Prostate gland (tissue), 2 donors: ENCODE data around the gene ABCB8. TPM values are rescaled to one million over a fixed set of nuclear protein-coding genes. Genes with fewer than 3 reads are reported as not detected.

Source experiments
- DNase-seq: peaks from one replicate; pipeline ENCODE4 v3.0.0-alpha.2; 2019; ENCODE audit warnings: low spot score
- H3K27ac ChIP-seq, 2 donors: fragments of 200-600 bp; sonication (generic); 2 replicates each; pipeline ENCODE4 v1.5.1; 2017 to 2019
- H3K27me3 ChIP-seq: fragments of 200-600 bp; sonication (generic); replicated peaks from 2 replicates; pipeline ENCODE4 v1.5.1; 2019; ENCODE audit not compliant: insufficient read depth
- H3K36me3 ChIP-seq, 2 donors: fragments of 200-600 bp; sonication (generic); 1 replicate in 1 of 2; 2 replicates in 1 of 2; pipeline versions ENCODE4 v1.5.1 to v1.8.1; 2017 to 2019
- H3K4me1 ChIP-seq: fragments of 200-600 bp; sonication (generic); replicated peaks from 2 replicates; pipeline ENCODE4 v1.5.1; 2019
- H3K4me3 ChIP-seq, 2 donors: fragments of 200-600 bp; sonication (generic); 2 replicates each; pipeline ENCODE4 v1.5.1; 2017 to 2019
- H3K9me3 ChIP-seq: fragments of 200-600 bp; sonication (generic); 2 replicates; pipeline ENCODE4 v1.5.1; 2017
- POLR2A ChIP-seq: fragments of 450-650 bp; IDR thresholded peaks from one replicate; pipeline ENCODE4 v1.6.1; 2016; ENCODE audit warnings: antibody characterized with exemption, mild to moderate bottlenecking
- POLR2AphosphoS5 ChIP-seq: sonication (generic); formaldehyde crosslinking; IDR thresholded peaks from one replicate; pipeline ENCODE4 v1.6.1; 2017; ENCODE audit warnings: antibody characterized with exemption
- WGBS: methylation state at CpG from one replicate; pipeline ENCODE4 v1.1.5; 2018; 5-methylcytosine and 5-hydroxymethylcytosine counted together
- intact Hi-C: fragments of 100-400 bp; cut with DNase I; formaldehyde crosslinking; loops from one replicate; pipeline ENCODE4 v1.14.2; 2022
- total RNA-seq, 2 donors: library from RNA; depleted of rRNA; stranded (reverse); fragments of >200 nt; gene quantifications; one replicate each; pipeline ENCODE4 v1.1.0, GENCODE V29; 2016
- TF ChIP-seq, protein P1 (sequence below), 4 experiments: fragments of 200-600 bp in 2 of 4; fragments of 450-650 bp in 2 of 4; sonication (generic) in 2 of 4; IDR thresholded peaks; 1 replicate in 3 of 4; 2 replicates in 1 of 4; pipeline ENCODE4 v1.5.1; 2016 to 2019; ENCODE audit warnings: antibody characterized with exemption in 4 of 4, mild to moderate bottlenecking in 2 of 4, moderate library complexity in 2 of 4

Gene ABCB8
- total RNA-seq, 2 donors from 2014 or later = 26.4 to 50.6 TPM

DNA sequence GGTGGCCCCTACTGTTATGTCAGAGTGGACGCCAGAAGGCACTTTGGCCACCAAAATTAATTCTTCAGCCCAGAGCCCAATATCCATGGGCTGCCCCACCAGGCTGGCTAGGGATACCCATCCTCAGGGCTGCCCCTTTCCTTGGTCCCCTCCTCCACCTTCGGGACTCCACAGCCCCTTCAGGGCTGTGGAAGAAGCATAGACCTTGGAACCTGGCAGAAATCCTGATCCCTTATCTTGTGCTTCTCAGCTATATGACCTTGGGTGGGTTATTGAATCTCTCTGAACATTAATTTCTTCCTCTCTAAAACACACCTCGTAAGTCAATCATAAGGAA, 55.5 kb downstream of the ABCB8 start:
- intact Hi-C loops = loop anchor here (2.0 to 10.0 kb wide), 2 partner anchors 25 to 119 kb away; partner anchors contain the start of gene SLC4A2
- Histone ChIP-seq H3K27me3 (no peaks in the 10 kb centered on the region), H3K4me1 (peaks cover 39% of the 10 kb centered on the region), H3K9me3 (no peaks in the 10 kb centered on the region), H3K36me3 (no peaks in the 10 kb centered on the region), H3K4me3 (peak overlapping the region; percentile 77 to 91), H3K27ac (peak overlapping the region in 1 of 2 donors; percentile 90)
- 34% methylated on average over 3 of the region's 3 CpGs for WGBS
- DNase-seq = no peak
- TF ChIP-seq POLR2AphosphoS5 (no peak), POLR2A (no peak)
- TF ChIP-seq, protein P1, sequence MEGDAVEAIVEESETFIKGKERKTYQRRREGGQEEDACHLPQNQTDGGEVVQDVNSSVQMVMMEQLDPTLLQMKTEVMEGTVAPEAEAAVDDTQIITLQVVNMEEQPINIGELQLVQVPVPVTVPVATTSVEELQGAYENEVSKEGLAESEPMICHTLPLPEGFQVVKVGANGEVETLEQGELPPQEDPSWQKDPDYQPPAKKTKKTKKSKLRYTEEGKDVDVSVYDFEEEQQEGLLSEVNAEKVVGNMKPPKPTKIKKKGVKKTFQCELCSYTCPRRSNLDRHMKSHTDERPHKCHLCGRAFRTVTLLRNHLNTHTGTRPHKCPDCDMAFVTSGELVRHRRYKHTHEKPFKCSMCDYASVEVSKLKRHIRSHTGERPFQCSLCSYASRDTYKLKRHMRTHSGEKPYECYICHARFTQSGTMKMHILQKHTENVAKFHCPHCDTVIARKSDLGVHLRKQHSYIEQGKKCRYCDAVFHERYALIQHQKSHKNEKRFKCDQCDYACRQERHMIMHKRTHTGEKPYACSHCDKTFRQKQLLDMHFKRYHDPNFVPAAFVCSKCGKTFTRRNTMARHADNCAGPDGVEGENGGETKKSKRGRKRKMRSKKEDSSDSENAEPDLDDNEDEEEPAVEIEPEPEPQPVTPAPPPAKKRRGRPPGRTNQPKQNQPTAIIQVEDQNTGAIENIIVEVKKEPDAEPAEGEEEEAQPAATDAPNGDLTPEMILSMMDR (IDR thresholded peaks at IDR 0.05) = no peak

DNA sequence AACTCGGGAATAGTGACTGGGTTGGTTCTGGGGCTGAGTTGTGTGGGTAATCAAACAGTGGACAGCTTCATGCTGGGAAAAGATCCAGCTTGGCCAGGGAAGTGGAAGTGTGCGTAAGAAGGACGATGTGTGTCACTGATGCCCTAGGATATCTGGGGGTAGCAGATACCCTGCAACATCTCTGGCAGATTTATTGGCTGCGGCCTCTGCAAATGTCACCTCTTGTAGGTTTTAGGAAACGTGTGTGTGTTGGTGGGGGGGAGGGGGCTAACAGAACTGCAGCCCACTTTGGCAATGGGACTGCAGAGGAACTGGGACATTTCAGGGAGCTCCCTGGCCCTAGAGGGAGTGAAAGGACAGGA, 57.1 kb downstream of the ABCB8 start:
- no peak overlapping the region for H3K4me3 ChIP-seq
- H3K27ac ChIP-seq = peak overlapping the region; percentile 74 to 90

DNA sequence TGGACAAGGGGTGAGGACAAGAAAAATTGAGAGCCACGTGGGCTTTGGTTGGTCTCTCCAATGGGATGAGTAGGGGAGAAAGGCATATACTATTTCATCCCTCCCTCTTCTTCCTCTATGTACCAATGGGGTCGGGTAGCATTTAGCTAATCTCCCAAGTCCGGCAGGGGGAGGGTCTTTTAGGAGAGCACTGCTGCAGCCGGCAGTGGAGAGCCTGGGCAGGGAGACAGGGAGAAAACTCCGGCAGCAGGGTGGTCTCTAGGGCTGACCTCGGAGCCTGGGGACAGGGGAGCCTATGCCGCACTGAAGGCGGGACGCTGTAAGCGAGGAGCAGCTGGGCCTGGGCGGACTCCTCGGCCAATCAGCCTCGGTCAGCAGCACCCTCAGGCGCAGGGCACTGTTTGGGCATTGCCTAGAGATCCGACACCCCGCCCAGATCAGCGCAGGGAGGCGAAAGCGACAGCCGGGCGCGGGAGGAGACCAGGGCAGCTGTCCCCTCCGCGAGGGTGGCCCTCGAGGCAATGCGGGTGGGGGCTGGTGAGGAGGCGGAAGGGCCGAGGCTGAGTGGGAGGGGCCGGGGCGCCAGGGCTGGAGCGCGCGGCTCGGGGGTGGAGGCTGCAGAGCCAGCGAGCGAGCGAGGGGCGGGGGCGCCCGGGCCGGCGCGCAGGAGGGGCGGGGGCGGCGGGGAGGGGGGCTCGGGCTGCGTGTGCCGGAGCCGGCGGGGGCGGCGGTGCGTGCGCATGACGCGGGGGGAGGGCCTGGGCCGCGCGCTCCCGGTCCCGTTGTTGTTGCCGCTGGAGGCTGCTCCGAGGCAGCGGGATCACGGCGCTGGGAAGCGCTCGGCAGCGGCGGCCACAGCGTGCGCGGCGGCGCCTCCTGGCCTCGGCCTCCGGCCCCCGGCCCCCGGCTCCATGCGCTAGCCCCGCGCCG, 57.7 kb downstream of the ABCB8 start, which contains the start of gene AGAP3:
AGAP3 (plus strand) TSS at position 785 of the 930 bp plus-strand sequence. CDS start 267 bp downstream, outside the sequence.
- intact Hi-C loops = loop anchor here (10.0 kb wide), 1 partner anchor 121 kb away; no protein-coding TSS in a partner anchor
- H3K4me3 ChIP-seq = peak within 1 kb of the TSS; percentile 61 to 80
- H3K27ac ChIP-seq = peak within 1 kb of the TSS; percentile 83 to 90
- no peaks in the 10 kb centered on the region for H3K27me3 ChIP-seq
- no peaks in the 10 kb centered on the region for H3K9me3 ChIP-seq
- DNase-seq = peak; percentile 87
- TF ChIP-seq POLR2A (peak; percentile 76), POLR2AphosphoS5 (peak; percentile 54)
- TF ChIP-seq, protein P1 (IDR thresholded peaks at IDR 0.05) = no peak
- peaks cover 35% of the 10 kb centered on the region for H3K4me1 ChIP-seq
- H3K36me3 ChIP-seq = no peaks in the 10 kb centered on the region
- 2% methylated on average over 32 of the region's 84 CpGs for WGBS

More for the DNA sequence above, 57.1 kb downstream of the ABCB8 start:
- H3K27me3 ChIP-seq = no peaks in the 10 kb centered on the region
- WGBS = 19% methylated on average over 5 of the region's 5 CpGs
- intact Hi-C loops = loop anchor here (10.0 kb wide), 1 partner anchor 121 kb away; no protein-coding TSS in a partner anchor
- no peak for DNase-seq
- no peaks in the 10 kb centered on the region for H3K36me3 ChIP-seq
- H3K9me3 ChIP-seq = no peaks in the 10 kb centered on the region
- TF ChIP-seq POLR2A = no peak
- TF ChIP-seq, protein P1 (IDR thresholded peaks at IDR 0.05) = no peak
- TF ChIP-seq POLR2AphosphoS5 = no peak
- H3K4me1 ChIP-seq = peaks cover 37% of the 10 kb centered on the region

DNA sequence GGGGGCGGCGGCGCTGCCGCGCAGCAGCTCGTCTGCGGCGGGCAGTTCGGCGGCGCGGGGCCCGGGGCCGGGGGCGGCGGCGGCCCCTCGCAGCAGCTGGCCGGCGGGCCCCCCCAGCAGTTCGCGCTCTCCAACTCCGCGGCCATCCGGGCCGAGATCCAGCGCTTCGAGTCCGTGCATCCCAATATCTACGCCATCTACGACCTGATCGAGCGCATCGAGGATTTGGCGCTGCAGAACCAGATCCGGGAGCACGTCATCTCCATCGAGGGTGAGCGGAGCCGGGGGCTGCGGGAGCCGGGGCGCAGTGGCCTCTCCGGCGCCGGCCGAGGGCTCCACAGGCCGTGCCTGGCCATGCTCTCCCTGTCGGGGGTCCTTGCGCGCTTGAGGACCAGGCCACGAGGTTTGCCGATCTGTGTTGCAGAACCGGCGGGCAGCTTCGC, 58.6 kb downstream of the ABCB8 start:
- Histone ChIP-seq H3K27me3 (no peaks in the 10 kb centered on the region), H3K4me3 (peak overlapping the region; percentile 61 to 80), H3K36me3 (no peaks in the 10 kb centered on the region), H3K9me3 (no peaks in the 10 kb centered on the region), H3K27ac (peak overlapping the region; percentile 83), H3K4me1 (peaks cover 26% of the 10 kb centered on the region)
- WGBS = under 1% methylated on average over 38 of the region's 56 CpGs
- intact Hi-C loops = loop anchor here (10.0 kb wide), 1 partner anchor 122 kb away; no protein-coding TSS in a partner anchor
- no peak for DNase-seq
- TF ChIP-seq POLR2AphosphoS5 (no peak), POLR2A (no peak)
- TF ChIP-seq, protein P1 (IDR thresholded peaks at IDR 0.05) = no peak
